Measurements from ENCODE around the gene EMC8.

GRCh38 chr16:85773044-85773443 lies 26.3 kb downstream of the EMC8 start:
- TF ChIP-seq CTCF (IDR thresholded peaks at IDR 0.05) (no peak), POLR2A (IDR thresholded peaks at IDR 0.05) (no peak)

Measured in uterus (tissue), 2 donors.